GM13976 (cell line): ENCODE measurements around the gene ITGB3.
"Not testable (repeated sequence)": the region's sequence is repeated elsewhere in the genome, so short reads cannot be mapped to it uniquely, and the experiment has no call there.

ENCODE experiments used
- DNase-seq: peaks from one replicate; pipeline ENCODE4 v3.0.0; 2012; ENCODE audit warnings: low spot score
- CTCF ChIP-seq: IDR thresholded peaks from 2 replicates; pipeline ENCODE4 v1.5.1; 2012; ENCODE audit warnings: borderline replicate concordance, mild to moderate bottlenecking; ENCODE audit not compliant: insufficient read depth; ENCODE audit errors: extremely low read depth, missing control alignments, control extremely low read depth
- in situ Hi-C: fragments of 300-500 bp; cut with MboI; formaldehyde crosslinking; loops from one replicate; pipeline ENCODE4 v1.12.0; 2022; ENCODE audit warnings: low sequenced_read_pairs, mixed read lengths, inconsistent platforms; ENCODE audit not compliant: unreplicated experiment

The ITGB3 gene

GRCh38 chr17:47222047-47222446 is 31.6 kb upstream of the ITGB3 start:
- in situ Hi-C loops, result no loop called here
- no peak for TF ChIP-seq CTCF
- no peak for DNase-seq

GRCh38 chr17:47223007-47223406 is 30.6 kb upstream of the ITGB3 start:
- in situ Hi-C loops, result no loop called here

GRCh38 chr17:47223460-47223859 is 30.2 kb upstream of the ITGB3 start:
- no peak for DNase-seq
- in situ Hi-C loops, result no loop called here
- TF ChIP-seq CTCF, result no peak

More at GRCh38 chr17:47223007-47223406, 30.6 kb upstream of the ITGB3 start:
- no peak for DNase-seq
- TF ChIP-seq CTCF, result no peak

- DNase-seq, in situ Hi-C loops: not testable (repeated sequence)
Measured at GRCh38 chr17:47224077-47224476, 29.6 kb upstream of the ITGB3 start.

- in situ Hi-C loops, result no loop called here
- TF ChIP-seq CTCF, result no peak
- no peak for DNase-seq
Measured at GRCh38 chr17:47224966-47225365, 28.7 kb upstream of the ITGB3 start.

- in situ Hi-C loops, result no loop called here
- TF ChIP-seq CTCF, result no peak
- DNase-seq, result no peak
Measured at GRCh38 chr17:47225436-47225858, 28.2 kb upstream of the ITGB3 start.

GRCh38 chr17:47225911-47226688 is 27.5 kb upstream of the ITGB3 start:
- no peak for DNase-seq
- in situ Hi-C loops, result no loop called here

More at GRCh38 chr17:47225911-47226688, 27.5 kb upstream of the ITGB3 start:
- no peak for TF ChIP-seq CTCF
